ENCODE measurements around the gene IL9.

The IL9 gene

GRCh38 chr5:135895474-135896006 lies at the start of gene IL9:
Gene IL9, minus strand, starts transcription at chr5:135895841. Its CDS starts 25 bp downstream, at chr5:135895816.
- TF ChIP-seq CTCF (IDR thresholded peaks at IDR 0.05; ENCODE audit: borderline replicate concordance, insufficient read depth, low read depth, low read length): no peak
- H3K4me3 ChIP-seq (ENCODE audit: low read depth, low read length): no peak within 1 kb of the TSS

GRCh38 chr5:135944967-135945560 lies 49.4 kb upstream of the IL9 start:
- TF ChIP-seq CTCF (IDR thresholded peaks at IDR 0.05; ENCODE audit: borderline replicate concordance, insufficient read depth, low read depth, low read length): peak; percentile 50; the same call in 1 of the 2 replicates
- H3K4me3 ChIP-seq (ENCODE audit: low read depth, low read length): no peak overlapping the region

GRCh38 chr5:135944564-135944963 lies 48.9 kb upstream of the IL9 start:
- TF ChIP-seq CTCF (IDR thresholded peaks at IDR 0.05; ENCODE audit: borderline replicate concordance, insufficient read depth, low read depth, low read length): no peak
- H3K4me3 ChIP-seq (ENCODE audit: low read depth, low read length): no peak overlapping the region

GRCh38 chr5:135942202-135942771 lies 46.6 kb upstream of the IL9 start:
- no peak overlapping the region for H3K4me3 ChIP-seq (ENCODE audit: low read depth, low read length)
- no peak for TF ChIP-seq CTCF (IDR thresholded peaks at IDR 0.05; ENCODE audit: borderline replicate concordance, insufficient read depth, low read depth, low read length)

- no peak for TF ChIP-seq CTCF (IDR thresholded peaks at IDR 0.05; ENCODE audit: borderline replicate concordance, insufficient read depth, low read depth, low read length)
- no peak overlapping the region for H3K4me3 ChIP-seq (ENCODE audit: low read depth, low read length)
Observed at GRCh38 chr5:135941711-135942110, 46.1 kb upstream of the IL9 start.

- TF ChIP-seq CTCF (IDR thresholded peaks at IDR 0.05; ENCODE audit: borderline replicate concordance, insufficient read depth, low read depth, low read length): no peak
- no peak overlapping the region for H3K4me3 ChIP-seq (ENCODE audit: low read depth, low read length)
Observed at GRCh38 chr5:135937245-135937911, 41.7 kb upstream of the IL9 start.

Data from GM12875 (cell line).